Stimulated activated CD4-positive, alpha-beta T cell treated with anti-CD3 and anti-CD28 coated beads, Interleukin-4, amount 100 ng/mL, for 24 hours (primary cell): Measurements from ENCODE around the gene C6.
"Not testable (repeated sequence)": the region's sequence is repeated elsewhere in the genome, so short reads cannot be mapped to it uniquely, and the experiment has no call there.

Experiments
- DNase-seq: peaks from one replicate; pipeline ENCODE4 v3.0.0-alpha.2; 2020

C6 gene

DNA sequence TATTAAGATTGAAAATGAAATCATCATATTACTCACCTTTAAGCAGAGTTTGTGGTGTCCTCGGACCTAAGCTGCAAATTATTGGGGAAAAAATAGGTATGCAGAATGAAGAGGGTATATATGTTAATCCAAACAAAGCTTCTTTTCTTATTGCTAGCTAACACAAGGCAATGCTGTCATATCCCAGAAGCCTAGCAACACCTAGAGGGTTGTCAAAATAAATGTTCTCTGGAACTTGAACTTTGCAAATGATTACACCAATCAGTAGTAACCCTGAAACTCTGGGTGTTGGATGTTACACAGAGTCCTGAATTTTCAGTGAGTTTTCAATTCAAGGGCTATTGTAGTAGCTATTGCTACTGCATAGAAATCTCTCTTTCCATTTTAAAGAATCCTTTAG is at the start of gene C6:
Gene C6, minus strand, starts transcription at position 193 of the 400 bp plus-strand sequence. CDS start 10,302 bp downstream, outside the sequence.
- DNase-seq, result no peak

DNA sequence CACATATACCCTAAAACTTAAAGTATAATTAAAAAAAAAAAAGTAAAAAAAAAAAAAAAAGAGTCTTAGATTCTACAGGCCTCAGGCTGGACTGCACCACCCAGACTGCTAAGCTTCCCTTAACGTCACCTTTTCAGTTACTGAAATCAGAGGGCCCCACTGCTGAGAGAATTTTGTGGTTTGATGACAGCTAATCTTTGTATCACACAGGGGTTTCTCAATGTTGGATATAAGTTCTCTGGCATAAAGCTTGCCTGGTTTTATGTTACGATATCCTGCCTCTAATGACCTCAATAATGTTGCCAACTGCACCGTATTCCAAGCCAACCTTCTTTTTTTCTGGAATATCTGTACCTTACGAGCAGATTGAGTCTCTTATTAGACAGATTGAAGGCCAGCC is 43.1 kb upstream of the C6 start:
- DNase-seq, result no peak

DNA sequence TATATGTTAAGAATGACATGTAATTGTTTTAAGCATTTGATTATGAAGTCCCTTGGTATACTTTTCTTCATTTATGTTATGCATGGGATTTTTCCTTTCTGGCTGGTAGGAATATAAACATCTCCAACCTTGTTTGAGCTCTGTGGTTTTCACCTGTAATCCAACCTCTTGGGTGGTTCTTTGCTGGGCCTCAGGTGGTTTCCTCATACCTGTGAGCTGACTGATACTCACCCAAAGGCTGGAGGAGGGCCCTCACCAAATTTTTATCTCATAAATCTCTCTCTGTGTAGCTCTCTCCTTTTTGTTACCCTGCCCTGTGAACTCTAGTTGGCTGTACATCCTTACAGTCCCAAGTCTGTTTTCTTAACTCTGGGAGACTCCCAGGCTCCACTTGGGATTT is 39.8 kb upstream of the C6 start:
- DNase-seq, result no peak

DNA sequence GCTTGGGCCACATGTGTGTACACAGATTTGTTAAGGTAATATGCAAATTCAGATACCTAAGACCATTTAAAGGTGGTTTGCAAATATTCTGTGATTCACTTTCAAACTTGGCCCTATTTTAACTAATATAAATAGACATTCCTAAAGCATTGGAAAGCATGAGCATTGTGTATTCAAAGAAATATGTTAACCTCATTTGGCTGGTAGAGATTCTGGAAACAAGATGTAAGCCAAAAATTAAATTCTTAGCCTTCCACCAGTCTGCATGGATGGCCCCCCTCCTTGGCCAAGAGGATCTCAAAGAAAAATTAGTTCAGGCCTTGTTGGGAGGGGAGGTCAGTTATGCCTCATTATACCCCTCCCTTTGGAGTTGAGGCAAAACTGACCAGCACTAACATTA is 38.7 kb upstream of the C6 start:
- DNase-seq, result no peak

DNA sequence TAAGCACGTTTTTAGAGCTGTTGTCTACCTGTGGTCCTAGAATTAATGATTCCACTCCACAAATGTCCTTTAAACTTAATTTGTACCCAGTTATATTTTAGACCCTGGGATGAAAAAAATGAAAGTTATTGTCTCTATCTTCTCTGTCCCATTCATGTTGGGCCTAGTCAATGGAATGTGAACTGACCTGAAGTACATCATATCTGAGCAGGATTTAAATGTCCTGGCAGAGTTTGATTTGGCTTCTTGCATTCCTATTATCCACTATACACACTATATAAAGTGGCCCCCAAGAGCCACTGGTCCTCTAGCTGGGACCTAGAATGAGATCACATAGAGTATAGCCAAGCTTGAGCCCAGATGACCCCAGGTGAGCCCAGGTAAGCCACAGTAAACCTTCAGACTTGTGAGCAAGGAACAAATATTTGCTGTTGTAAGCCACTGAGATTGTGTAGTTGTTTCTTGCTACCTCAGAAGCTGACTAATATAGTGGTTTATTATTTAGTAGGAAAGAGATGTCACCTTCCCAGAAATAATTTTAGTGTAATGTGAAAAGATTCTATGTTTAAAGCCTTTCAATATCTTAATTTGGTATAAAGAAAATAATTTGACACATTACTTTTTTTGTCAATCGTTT is 37.1 kb upstream of the C6 start:
- no peak for DNase-seq

- DNase-seq, result no peak
These were observed 33.8 kb upstream of the C6 start for GRCh38 chr5:41247135-41247534.

- no peak for DNase-seq
These were observed 33.0 kb upstream of the C6 start for GRCh38 chr5:41246376-41246775.

DNA sequence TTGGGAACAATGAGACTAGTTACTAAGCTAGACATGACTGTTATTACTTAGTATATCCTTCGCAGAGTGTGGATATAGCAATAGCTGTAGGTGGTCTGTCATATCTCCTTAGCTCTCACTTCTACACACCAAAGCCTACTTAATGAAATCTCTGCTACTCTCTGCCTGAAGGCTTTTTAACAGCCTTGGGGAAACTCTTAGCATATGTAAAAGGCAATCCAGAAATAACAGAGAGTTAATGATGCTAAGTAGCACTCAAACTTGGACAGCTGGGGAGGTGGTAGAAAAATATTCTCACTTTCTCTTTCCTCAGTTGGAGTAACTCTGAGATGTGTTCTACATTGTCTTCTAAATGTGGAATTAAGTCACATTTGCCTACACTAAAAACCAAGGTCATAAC is 30.2 kb upstream of the C6 start:
- no peak for DNase-seq

DNA sequence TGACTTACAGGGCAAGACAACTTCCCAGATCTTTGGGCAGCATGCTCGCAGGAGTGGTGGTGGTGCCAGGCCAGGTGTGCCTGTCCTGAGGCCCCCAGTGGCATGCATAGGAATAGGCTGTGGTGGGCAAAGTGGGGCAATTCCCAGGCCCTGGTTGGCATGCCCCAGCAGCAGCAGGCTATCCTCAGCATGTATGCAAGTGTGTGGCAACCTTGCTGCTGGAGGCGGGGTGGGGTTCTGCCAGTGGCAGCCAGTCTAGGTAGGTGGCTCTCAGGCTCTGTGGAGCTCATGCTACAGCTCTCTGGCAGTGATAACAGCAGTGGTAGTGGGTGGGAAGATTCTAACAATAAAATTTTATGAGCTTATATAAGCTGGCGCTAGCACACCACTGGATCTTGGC is 27.7 kb upstream of the C6 start:
- no peak for DNase-seq

- no peak for DNase-seq
These were observed 27.1 kb upstream of the C6 start for GRCh38 chr5:41240390-41240789.

GRCh38 chr5:41234475-41234874 is 21.1 kb upstream of the C6 start:
- DNase-seq, result no peak

DNA sequence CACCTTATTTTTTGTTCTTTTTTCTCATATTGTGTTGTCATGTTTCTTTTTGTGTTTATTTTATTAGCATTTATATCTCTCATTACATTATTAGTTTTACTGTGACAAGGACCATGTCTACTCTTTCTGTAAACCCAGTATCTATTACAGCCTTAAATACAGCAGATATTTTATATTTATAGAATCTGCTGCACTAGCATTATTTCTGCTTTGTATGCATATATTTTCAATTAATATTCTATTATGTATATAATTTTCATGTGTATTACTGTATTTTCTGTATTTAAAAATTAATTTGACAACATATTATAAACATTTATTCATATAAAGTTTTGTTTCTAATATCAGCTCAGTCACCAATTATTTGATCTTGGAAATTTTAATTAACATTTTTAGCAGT is 19.5 kb upstream of the C6 start:
- DNase-seq, result no peak

GRCh38 chr5:41230276-41230675 is 16.9 kb upstream of the C6 start:
- not testable (repeated sequence) for DNase-seq

GRCh38 chr5:41223962-41224361 is 10.6 kb upstream of the C6 start:
- DNase-seq, result no peak

DNA sequence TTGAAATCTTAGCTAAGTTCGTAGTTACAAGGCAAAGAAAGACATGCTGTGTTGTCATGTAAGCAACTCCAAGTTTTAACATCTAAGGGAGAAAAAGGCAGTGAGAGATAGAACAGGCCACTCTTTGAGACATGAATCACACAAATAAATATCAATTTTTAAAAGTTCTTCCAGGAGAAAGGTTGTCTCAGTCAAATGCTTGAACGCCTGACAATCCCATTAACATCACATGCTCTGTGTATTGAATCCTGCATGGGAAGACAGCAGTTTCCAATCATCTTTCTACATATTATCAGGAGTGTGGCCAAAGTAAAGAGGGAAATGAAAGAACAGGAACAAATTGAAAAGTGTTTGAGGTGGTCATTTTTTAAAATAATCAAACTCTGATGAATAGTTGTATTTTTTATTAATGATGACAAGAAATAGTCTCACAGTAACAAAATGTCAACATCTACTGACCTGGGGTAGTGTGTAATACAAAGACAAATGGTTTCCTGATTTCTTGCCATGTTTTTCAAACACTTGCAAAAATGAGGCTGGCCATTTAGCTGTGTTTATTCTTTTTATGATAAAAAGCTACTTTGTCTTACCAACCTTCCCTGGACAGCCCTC is 6.4 kb upstream of the C6 start:
- no peak for DNase-seq

GRCh38 chr5:41218929-41219657 is 5.8 kb upstream of the C6 start:
- no peak for DNase-seq

GRCh38 chr5:41214182-41214581 is 850 bp upstream of the C6 start:
- DNase-seq, result no peak

DNA sequence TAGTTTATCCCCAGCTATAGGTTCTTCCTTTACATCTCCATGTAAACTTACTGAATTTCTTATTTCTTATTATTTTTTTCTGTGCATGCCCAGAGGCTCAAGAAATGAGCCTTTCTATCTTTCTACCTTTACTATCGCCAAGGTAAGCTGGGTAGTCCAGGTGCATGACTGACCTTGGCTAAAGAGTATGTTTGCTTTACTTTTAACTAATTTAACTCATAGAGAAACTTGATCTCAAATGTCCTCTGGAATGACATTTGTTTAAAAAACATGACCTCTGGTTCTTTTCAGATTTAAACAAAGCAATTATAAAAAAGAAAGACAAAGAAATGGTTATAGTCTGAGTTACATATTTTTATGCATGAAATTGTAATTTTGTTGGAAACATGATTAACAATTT is 397 bp downstream of the C6 start:
- no peak for DNase-seq

- DNase-seq, result no peak
These were observed 1.9 kb downstream of the C6 start for GRCh38 chr5:41211417-41211816.

GRCh38 chr5:41205475-41205874 is 7.9 kb downstream of the C6 start:
- DNase-seq, result not testable (repeated sequence)

GRCh38 chr5:41203033-41203432 is 10.3 kb downstream of the C6 start:
- no peak for DNase-seq

DNA sequence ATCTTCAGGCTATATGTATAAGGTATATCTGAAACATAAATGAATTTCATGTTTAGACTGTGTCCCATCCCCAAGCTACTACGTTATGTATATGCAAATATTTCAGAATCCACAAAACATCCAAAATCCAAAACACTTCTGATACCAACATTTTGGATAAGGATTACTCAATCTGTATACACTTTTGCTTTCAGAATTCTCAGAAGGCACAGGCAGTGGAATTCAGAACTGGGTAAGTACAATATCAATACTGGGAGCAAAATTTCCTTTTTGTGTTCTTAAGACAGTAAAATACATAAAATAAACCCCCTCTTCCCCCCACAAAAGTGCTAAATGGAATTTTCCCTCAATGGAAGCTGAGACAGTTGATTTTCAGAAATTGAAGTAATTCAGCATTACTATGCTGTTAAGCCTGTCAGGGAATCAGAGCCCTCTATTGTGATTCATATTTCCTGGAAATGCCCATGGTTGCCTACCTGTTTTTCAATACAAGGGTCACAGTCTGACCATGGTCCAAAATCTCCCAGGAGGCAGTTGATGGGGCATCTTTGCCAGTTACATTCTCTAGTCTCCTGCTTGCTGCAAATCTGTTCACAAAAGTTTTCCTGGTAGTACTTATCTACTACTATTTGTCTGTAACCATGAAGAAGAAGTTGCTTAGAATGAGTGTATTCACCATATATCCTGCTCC is 12.1 kb downstream of the C6 start:
- no peak for DNase-seq

DNA sequence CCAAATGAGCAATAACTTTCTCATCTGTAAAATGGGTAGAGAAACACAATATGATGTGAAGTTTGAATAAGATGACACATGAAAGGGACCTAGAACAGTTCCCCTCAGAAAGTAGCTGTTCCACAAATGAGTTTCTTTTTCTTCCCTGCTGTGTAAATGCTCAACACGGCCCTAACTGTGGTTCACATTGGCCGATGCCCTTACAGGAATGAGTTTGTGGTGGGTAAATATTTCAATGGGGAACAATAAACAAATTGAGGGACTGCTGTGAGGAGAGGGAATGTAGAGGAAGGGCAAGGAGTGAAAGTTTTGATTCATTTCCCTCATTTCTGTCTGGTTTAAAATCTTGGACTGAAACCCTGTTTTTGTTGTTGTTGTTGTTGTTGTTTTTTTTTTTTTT is 12.8 kb downstream of the C6 start:
- DNase-seq, result no peak

- no peak for DNase-seq
These were observed 13.7 kb downstream of the C6 start for GRCh38 chr5:41199660-41200059.
